Sigmoid colon (tissue), 3 donors: ENCODE data around the gene METRN.

Experiments used
- POLR2A ChIP-seq, 2 donors: fragments of 450-650 bp; IDR thresholded peaks; one replicate each; pipeline ENCODE4 v1.6.1; 2016; ENCODE audit warnings: antibody characterized with exemption in 2 of 2, mild to moderate bottlenecking in 2 of 2, moderate library complexity in 2 of 2
- TF ChIP-seq, protein P1 (sequence below), 4 experiments: fragments of 450-650 bp in 3 of 4; fragments of 200-600 bp in 1 of 4; IDR thresholded peaks; one replicate each; pipeline ENCODE4 v1.5.1; 2016 to 2019; ENCODE audit warnings: antibody characterized with exemption in 4 of 4, mild to moderate bottlenecking in 3 of 4, moderate library complexity in 2 of 4

DNA sequence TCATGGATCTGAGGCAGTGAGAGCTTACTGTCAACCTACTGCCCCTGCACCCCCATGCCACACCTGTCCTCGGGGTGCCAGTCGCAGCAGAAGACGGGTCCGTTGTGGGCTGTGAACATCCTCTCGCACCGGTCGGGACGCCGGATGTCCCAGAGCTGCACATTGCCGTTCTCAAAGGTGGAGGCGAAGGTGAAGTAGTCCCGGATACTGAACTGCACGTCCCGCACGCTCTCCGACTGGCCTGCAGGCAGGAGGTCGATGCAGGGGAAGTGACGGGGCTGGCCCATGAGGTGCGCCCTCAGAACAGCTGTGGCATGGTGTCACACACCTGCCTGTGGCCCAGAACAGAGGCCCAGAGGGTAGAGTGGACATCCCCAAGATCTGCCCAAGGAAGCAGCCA, 27.4 kb upstream of the METRN start:
- TF ChIP-seq, protein P1, sequence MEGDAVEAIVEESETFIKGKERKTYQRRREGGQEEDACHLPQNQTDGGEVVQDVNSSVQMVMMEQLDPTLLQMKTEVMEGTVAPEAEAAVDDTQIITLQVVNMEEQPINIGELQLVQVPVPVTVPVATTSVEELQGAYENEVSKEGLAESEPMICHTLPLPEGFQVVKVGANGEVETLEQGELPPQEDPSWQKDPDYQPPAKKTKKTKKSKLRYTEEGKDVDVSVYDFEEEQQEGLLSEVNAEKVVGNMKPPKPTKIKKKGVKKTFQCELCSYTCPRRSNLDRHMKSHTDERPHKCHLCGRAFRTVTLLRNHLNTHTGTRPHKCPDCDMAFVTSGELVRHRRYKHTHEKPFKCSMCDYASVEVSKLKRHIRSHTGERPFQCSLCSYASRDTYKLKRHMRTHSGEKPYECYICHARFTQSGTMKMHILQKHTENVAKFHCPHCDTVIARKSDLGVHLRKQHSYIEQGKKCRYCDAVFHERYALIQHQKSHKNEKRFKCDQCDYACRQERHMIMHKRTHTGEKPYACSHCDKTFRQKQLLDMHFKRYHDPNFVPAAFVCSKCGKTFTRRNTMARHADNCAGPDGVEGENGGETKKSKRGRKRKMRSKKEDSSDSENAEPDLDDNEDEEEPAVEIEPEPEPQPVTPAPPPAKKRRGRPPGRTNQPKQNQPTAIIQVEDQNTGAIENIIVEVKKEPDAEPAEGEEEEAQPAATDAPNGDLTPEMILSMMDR (IDR thresholded peaks at IDR 0.05): no peak
- no peak for TF ChIP-seq POLR2A (IDR thresholded peaks at IDR 0.05)
